K562 (cell line): ENCODE data around the gene ZFAND2B. TPM values are rescaled to one million over a fixed set of nuclear protein-coding genes. Genes with fewer than 3 reads are reported as not detected.

ENCODE experiments used
- ATAC-seq: fragments of 200-7000 bp; cut with Tn5 transposase; 3 replicates; pipeline ENCODE4 v1.9.1; 2020; ENCODE audit warnings: moderate library complexity
- BruUV-seq: library from RNA; stranded (reverse); fragments of 400-500 nt; replicated peaks from 2 replicates; lab custom pipeline; 2021; lab: Mats Ljungman, UMichigan
- CTCF ChIA-PET: fragments of 300-600 bp; formaldehyde crosslinking; extraction: SDS; loops from one replicate; lab custom pipeline; 2021; ENCODE audit warnings: low intra/inter-chr PET ratio; lab: Yijun Ruan, JAX
- POLR2A ChIA-PET: fragments of 300-600, 350-650 bp; sonication (Branson Sonifier 250); formaldehyde crosslinking; extraction: SDS; loops from one replicate; lab custom pipeline; 2021; ENCODE audit warnings: antibody characterized with exemption, inconsistent platforms; lab: Yijun Ruan, JAX
- DNase-seq, 4 experiments: peaks; one replicate each; pipeline versions ENCODE4 v3.0.0 to v3.0.0-alpha.2; 2011 to 2018; ENCODE audit warnings: low spot score in 3 of 4, mixed read lengths in 3 of 4; ENCODE audit errors: extremely low read depth in 1 of 4
- FAIRE-seq: peaks from 2 replicates; lab custom pipeline; 2011; peaks lifted over from hg19 to GRCh38; lab: Jason Lieb, UNC
- H2AFZ ChIP-seq: 2 replicates; pipeline ENCODE4 v1.6.0; 2011; ENCODE audit warnings: low read depth, low read length, control low read depth, inconsistent platforms
- H3K27ac ChIP-seq: fragments of 200-600 bp; 3 replicates; pipeline ENCODE4 v1.8.0; 2011; ENCODE audit warnings: low read depth, mild to moderate bottlenecking, control low read depth, inconsistent platforms, low read length, moderate library complexity, mixed read lengths; ENCODE audit errors: extremely low read depth
- H3K27me3 ChIP-seq, 2 experiments: fragments of 300-600 bp in 1 of 2; 2 replicates in 1 of 2; 3 replicates in 1 of 2; pipeline versions ENCODE4 v1.6.0 to v1.8.0; 2011; ENCODE audit warnings: inconsistent platforms in 2 of 2, low read length in 2 of 2, mild to moderate bottlenecking in 1 of 2, mixed read lengths in 1 of 2, moderate library complexity in 1 of 2; ENCODE audit not compliant: control insufficient read depth in 2 of 2, insufficient read depth in 2 of 2
- H3K36me3 ChIP-seq: fragments of 300-600 bp; 3 replicates; pipeline ENCODE4 v1.8.0; 2011; ENCODE audit warnings: mild to moderate bottlenecking, low read length, inconsistent platforms; ENCODE audit not compliant: control insufficient read depth, insufficient read depth
- H3K4me1 ChIP-seq, 2 experiments: fragments of 200-600 bp in 1 of 2; replicated peaks in 1 of 2; 2 replicates in 1 of 2; 3 replicates in 1 of 2; pipeline versions ENCODE4 v1.5.1 to v1.8.0; 2011; ENCODE audit warnings: inconsistent platforms in 2 of 2, low read length in 2 of 2, mild to moderate bottlenecking in 1 of 2, mixed read lengths in 1 of 2, moderate library complexity in 1 of 2; ENCODE audit not compliant: control insufficient read depth in 2 of 2, insufficient read depth in 2 of 2
- H3K4me2 ChIP-seq: 2 replicates; pipeline ENCODE4 v1.6.1; 2011; ENCODE audit warnings: low read length, control low read depth, inconsistent platforms, mixed read lengths; ENCODE audit not compliant: insufficient read depth
- H3K4me3 ChIP-seq: fragments of 200-600 bp; sonication (generic), shearing (Covaris generic); 2 replicates; pipeline ENCODE4 v1.5.1; 2016; ENCODE audit warnings: control low read depth, inconsistent platforms
- H3K79me2 ChIP-seq: fragments of 200-600 bp; 3 replicates; pipeline ENCODE4 v1.8.0; 2011; ENCODE audit warnings: low read length, inconsistent platforms; ENCODE audit not compliant: control insufficient read depth, insufficient read depth
- H3K9ac ChIP-seq, 2 experiments: 2 replicates each; pipeline versions ENCODE4 v1.6.0 to v1.6.1; 2011; ENCODE audit warnings: low read depth in 2 of 2, low read length in 2 of 2, control low read depth in 1 of 2, inconsistent platforms in 1 of 2, mild to moderate bottlenecking in 1 of 2, mixed read lengths in 1 of 2; ENCODE audit not compliant: insufficient read depth in 1 of 2
- H3K9me1 ChIP-seq: one replicate; pipeline ENCODE4 v1.6.0; 2011; ENCODE audit warnings: inconsistent platforms, mild to moderate bottlenecking, low read length, moderate library complexity; ENCODE audit not compliant: control insufficient read depth, insufficient read depth
- H3K9me3 ChIP-seq: replicated peaks from 2 replicates; pipeline ENCODE4 v1.5.1; 2011; ENCODE audit warnings: low read depth, low read length, inconsistent platforms; ENCODE audit not compliant: control insufficient read depth, insufficient read depth
- H4K20me1 ChIP-seq: replicated peaks from 2 replicates; pipeline ENCODE4 v1.6.1; 2011; ENCODE audit warnings: low read length, inconsistent platforms, mixed read lengths; ENCODE audit not compliant: control insufficient read depth, insufficient read depth
- ATF7 ChIP-seq: fragments of 450-650 bp; IDR thresholded peaks from 2 replicates; pipeline ENCODE4 v1.7.1; 2014; ENCODE audit warnings: mild to moderate bottlenecking, moderate library complexity
- FOXM1 ChIP-seq, 2 experiments: fragments of 450-650 bp in 1 of 2; sonication (generic) in 1 of 2; formaldehyde crosslinking in 1 of 2; IDR thresholded peaks; 2 replicates each; pipeline versions ENCODE4 v1.6.1 to v1.9.0; 2017 to 2022; ENCODE audit warnings: low read depth in 2 of 2, mild to moderate bottlenecking in 2 of 2, missing genetic modification reagents in 1 of 2, moderate library complexity in 1 of 2
- HEY1 ChIP-seq: fragments of 250-450 bp; sonication (Bioruptor Pico); IDR thresholded peaks from 2 replicates; pipeline ENCODE4 v1.5.0; 2020; ENCODE audit warnings: mild to moderate bottlenecking, moderate library complexity, borderline replicate concordance
- RHOXF2B ChIP-seq: fragments of 250-450 bp; sonication (Bioruptor Pico); conservative IDR thresholded peaks from 2 replicates; pipeline ENCODE4 v1.5.1; 2021
- SNIP1 ChIP-seq: fragments of 450-650 bp; IDR thresholded peaks from 2 replicates; pipeline ENCODE4 v1.7.1; 2017; ENCODE audit warnings: low read depth, mild to moderate bottlenecking
- TEAD2 ChIP-seq: fragments of 450-650 bp; IDR thresholded peaks from 2 replicates; pipeline ENCODE4 v1.6.1; 2016; ENCODE audit warnings: missing genetic modification characterization, control low read depth, missing compliant biosample characterization
- ZFP30 ChIP-seq: fragments of 250-450 bp; sonication (Bioruptor Pico); IDR thresholded peaks from 2 replicates; pipeline ENCODE4 v1.8.0; 2022; ENCODE audit warnings: moderate library complexity, mild to moderate bottlenecking, inconsistent platforms, borderline replicate concordance
- WGBS: fragments of 100-300 bp; shearing (Covaris generic); methylation state at CpG from one replicate; pipeline ENCODE4 v1.1.6; 2016; ENCODE audit warnings: low coverage, mixed read lengths; ENCODE audit not compliant: insufficient coverage; ENCODE audit errors: missing lambda C conversion rate; 5-methylcytosine and 5-hydroxymethylcytosine counted together
- in situ Hi-C: fragments of 300-500 bp; cut with MboI; formaldehyde crosslinking; loops from 4 replicates; pipeline ENCODE4 v1.15.0; 2018; ENCODE audit warnings: inconsistent platforms, mixed read lengths
- intact Hi-C: fragments of 100-400 bp; cut with micrococcal nuclease; formaldehyde crosslinking; loops from 2 replicates; pipeline ENCODE4 v1.14.2; 2022
- polyA plus RNA-seq, 8 experiments: library from polyadenylated mRNA; depleted of rRNA in 4 of 8; stranded (reverse) in 5 of 8; unstranded in 3 of 8; fragments of >200 nt; fragmentation: Nextera tagmentation in 2 of 8; fragmentation: Illumina TruSeq in 1 of 8; extraction: Ambion mirVana in 2 of 8; extraction: Trizol in 1 of 8; gene quantifications; 2 replicates each; pipeline versions ENCODE4 v1.2.1 to v1.2.3, GENCODE V29; 2011 to 2014; ENCODE audit warnings: inconsistent platforms in 1 of 8, missing spikeins in 1 of 8
- total RNA-seq, 7 experiments: library from RNA; depleted of rRNA in 6 of 7; stranded (reverse); fragments of >200 nt in 6 of 7; fragmentation: Illumina TruSeq in 2 of 7; extraction: Trizol in 2 of 7; gene quantifications; 2 replicates each; pipeline versions ENCODE4 v1.2.1 to v1.2.3, GENCODE V29; 2011 to 2021; ENCODE audit warnings: low replicate concordance in 1 of 7

Gene ZFAND2B
- total and polyA plus RNA-seq, 9 of the 15 experiments (the other 6 are each of a cell fraction or from before 2014, with no cell fraction given) = 9.9 to 33.3 (median 26.1) TPM

- Histone ChIP-seq H3K4me1 (peaks cover 8 to 16% of the 10 kb centered on the region in 2 experiments; a peak in 4 of 5 replicates), H3K79me2 (peaks cover 30% of the 10 kb centered on the region), H3K9ac (no peak overlapping the region), H3K4me3 (no peak overlapping the region), H3K9me1 (no peaks in the 10 kb centered on the region), H4K20me1 (no peaks in the 10 kb centered on the region), H2AFZ (no peak overlapping the region), H3K36me3 (peaks cover 62% of the 10 kb centered on the region; the same call in 2 of the 3 replicates), H3K27me3 (no peaks in the 10 kb centered on the region), H3K27ac (no peak overlapping the region), H3K4me2 (no peak overlapping the region), H3K9me3 (no peaks in the 10 kb centered on the region)
- WGBS = 100% methylated on average over 5 of the region's 6 CpGs
- in situ Hi-C loops (no loop called here), intact Hi-C loops (no loop called here)
- ChIA-PET CTCF (no interaction called here), POLR2A (interaction anchor here (0.5 to 2.5 kb wide), 5 partner anchors 11 to 187 kb away, joined by 3 to 10 read pairs (median 3); partner anchors contain the start of gene ZFAND2B)
- BruUV-seq = no TSS peak
- TF ChIP-seq RHOXF2B (CRISPR knock-in tag) (no peak), ZFP30 (no peak), HEY1 (CRISPR knock-in tag) (no peak), FOXM1 (IDR thresholded peaks at IDR 0.05; ENCODE audit: low read depth) (no peak), FOXM1 (CRISPR knock-in tag; IDR thresholded peaks at IDR 0.05; ENCODE audit: low read depth) (no peak), SNIP1 (no peak), ATF7 (no peak), TEAD2 (tag) (no peak)
- DNase-seq (no peak), ATAC-seq (no peak), FAIRE-seq (no peak)
Measured at GRCh38 chr2:219181531-219181930, 25.1 kb upstream of the ZFAND2B start.
